K562 (cell line): ENCODE results near the gene ZC3H13. TPM values are rescaled to one million over a fixed set of nuclear protein-coding genes. Genes with fewer than 3 reads are reported as not detected.

Source experiments
- ATAC-seq: fragments of 200-7000 bp; cut with Tn5 transposase; 3 replicates; pipeline ENCODE4 v1.9.1; 2020; ENCODE audit warnings: moderate library complexity
- BruUV-seq: library from RNA; stranded (reverse); fragments of 400-500 nt; replicated peaks from 2 replicates; lab custom pipeline; 2021; lab: Mats Ljungman, UMichigan
- CTCF ChIA-PET: fragments of 300-600 bp; formaldehyde crosslinking; extraction: SDS; loops from one replicate; lab custom pipeline; 2021; ENCODE audit warnings: low intra/inter-chr PET ratio; lab: Yijun Ruan, JAX
- POLR2A ChIA-PET: fragments of 300-600, 350-650 bp; sonication (Branson Sonifier 250); formaldehyde crosslinking; extraction: SDS; loops from one replicate; lab custom pipeline; 2021; ENCODE audit warnings: antibody characterized with exemption, inconsistent platforms; lab: Yijun Ruan, JAX
- DNase-seq, 4 experiments: peaks; one replicate each; pipeline versions ENCODE4 v3.0.0 to v3.0.0-alpha.2; 2011 to 2018; ENCODE audit warnings: low spot score in 3 of 4, mixed read lengths in 3 of 4; ENCODE audit errors: extremely low read depth in 1 of 4
- FAIRE-seq: peaks from 2 replicates; lab custom pipeline; 2011; peaks lifted over from hg19 to GRCh38; lab: Jason Lieb, UNC
- H2AFZ ChIP-seq: 2 replicates; pipeline ENCODE4 v1.6.0; 2011; ENCODE audit warnings: low read depth, low read length, control low read depth, inconsistent platforms
- H3K27ac ChIP-seq: fragments of 200-600 bp; 3 replicates; pipeline ENCODE4 v1.8.0; 2011; ENCODE audit warnings: low read depth, mild to moderate bottlenecking, control low read depth, inconsistent platforms, low read length, moderate library complexity, mixed read lengths; ENCODE audit errors: extremely low read depth
- H3K27me3 ChIP-seq, 2 experiments: fragments of 300-600 bp in 1 of 2; 2 replicates in 1 of 2; 3 replicates in 1 of 2; pipeline versions ENCODE4 v1.6.0 to v1.8.0; 2011; ENCODE audit warnings: inconsistent platforms in 2 of 2, low read length in 2 of 2, mild to moderate bottlenecking in 1 of 2, mixed read lengths in 1 of 2, moderate library complexity in 1 of 2; ENCODE audit not compliant: control insufficient read depth in 2 of 2, insufficient read depth in 2 of 2
- H3K36me3 ChIP-seq: fragments of 300-600 bp; 3 replicates; pipeline ENCODE4 v1.8.0; 2011; ENCODE audit warnings: mild to moderate bottlenecking, low read length, inconsistent platforms; ENCODE audit not compliant: control insufficient read depth, insufficient read depth
- H3K4me1 ChIP-seq, 2 experiments: fragments of 200-600 bp in 1 of 2; replicated peaks in 1 of 2; 2 replicates in 1 of 2; 3 replicates in 1 of 2; pipeline versions ENCODE4 v1.5.1 to v1.8.0; 2011; ENCODE audit warnings: inconsistent platforms in 2 of 2, low read length in 2 of 2, mild to moderate bottlenecking in 1 of 2, mixed read lengths in 1 of 2, moderate library complexity in 1 of 2; ENCODE audit not compliant: control insufficient read depth in 2 of 2, insufficient read depth in 2 of 2
- H3K4me2 ChIP-seq: 2 replicates; pipeline ENCODE4 v1.6.1; 2011; ENCODE audit warnings: low read length, control low read depth, inconsistent platforms, mixed read lengths; ENCODE audit not compliant: insufficient read depth
- H3K4me3 ChIP-seq: fragments of 200-600 bp; sonication (generic), shearing (Covaris generic); 2 replicates; pipeline ENCODE4 v1.5.1; 2016; ENCODE audit warnings: control low read depth, inconsistent platforms
- H3K79me2 ChIP-seq: fragments of 200-600 bp; 3 replicates; pipeline ENCODE4 v1.8.0; 2011; ENCODE audit warnings: low read length, inconsistent platforms; ENCODE audit not compliant: control insufficient read depth, insufficient read depth
- H3K9ac ChIP-seq, 2 experiments: 2 replicates each; pipeline versions ENCODE4 v1.6.0 to v1.6.1; 2011; ENCODE audit warnings: low read depth in 2 of 2, low read length in 2 of 2, control low read depth in 1 of 2, inconsistent platforms in 1 of 2, mild to moderate bottlenecking in 1 of 2, mixed read lengths in 1 of 2; ENCODE audit not compliant: insufficient read depth in 1 of 2
- H3K9me1 ChIP-seq: one replicate; pipeline ENCODE4 v1.6.0; 2011; ENCODE audit warnings: inconsistent platforms, mild to moderate bottlenecking, low read length, moderate library complexity; ENCODE audit not compliant: control insufficient read depth, insufficient read depth
- H3K9me3 ChIP-seq: replicated peaks from 2 replicates; pipeline ENCODE4 v1.5.1; 2011; ENCODE audit warnings: low read depth, low read length, inconsistent platforms; ENCODE audit not compliant: control insufficient read depth, insufficient read depth
- H4K20me1 ChIP-seq: replicated peaks from 2 replicates; pipeline ENCODE4 v1.6.1; 2011; ENCODE audit warnings: low read length, inconsistent platforms, mixed read lengths; ENCODE audit not compliant: control insufficient read depth, insufficient read depth
- ATF2 ChIP-seq: sonication (generic); formaldehyde crosslinking; IDR thresholded peaks from 2 replicates; pipeline ENCODE4 v1.8.1; 2022; ENCODE audit warnings: missing genetic modification reagents
- BDP1 ChIP-seq: IDR thresholded peaks from 3 replicates; pipeline ENCODE4 v1.6.1; 2011; ENCODE audit not compliant: insufficient read length, insufficient read depth
- C11orf30 ChIP-seq: fragments of 450-650 bp; IDR thresholded peaks from 2 replicates; pipeline ENCODE4 v1.6.1; 2016; ENCODE audit warnings: low read depth, mild to moderate bottlenecking
- CBX1 ChIP-seq: sonication (generic); IDR thresholded peaks from 2 replicates; pipeline ENCODE4 v1.6.1; 2016; ENCODE audit warnings: antibody characterized with exemption, low read depth, mild to moderate bottlenecking
- CEBPG ChIP-seq, 3 experiments: fragments of 200-800 bp in 1 of 3; sonication (Bioruptor generic) in 1 of 3; sonication (generic) in 1 of 3; formaldehyde crosslinking in 1 of 3; IDR thresholded peaks in 2 of 3; conservative IDR thresholded peaks in 1 of 3; 2 replicates each; pipeline versions ENCODE4 v1.6.1 to v1.8.0; 2016 to 2022; ENCODE audit warnings: missing compliant biosample characterization in 2 of 3, missing genetic modification characterization in 2 of 3, mild to moderate bottlenecking in 1 of 3, missing genetic modification reagents in 1 of 3
- HMG20B ChIP-seq: fragments of 250-450 bp; sonication (Bioruptor Pico); IDR thresholded peaks from 2 replicates; pipeline ENCODE4 v1.5.0; 2021; ENCODE audit warnings: mild to moderate bottlenecking
- IFI16 ChIP-seq: fragments of 250-450 bp; sonication (Bioruptor Pico); IDR thresholded peaks from 2 replicates; pipeline ENCODE4 v2.1.2; 2022; ENCODE audit warnings: mild to moderate bottlenecking, inconsistent platforms
- IRF2 ChIP-seq: sonication (generic); formaldehyde crosslinking; IDR thresholded peaks from 2 replicates; pipeline ENCODE4 v1.8.1; 2022; ENCODE audit warnings: mild to moderate bottlenecking, missing genetic modification reagents
- NCOA6 ChIP-seq: fragments of 450-650 bp; IDR thresholded peaks from 2 replicates; pipeline ENCODE4 v1.6.1; 2017; ENCODE audit warnings: mild to moderate bottlenecking
- RBM25 ChIP-seq: fragments of 200-400 bp; formaldehyde crosslinking; IDR thresholded peaks from 2 replicates; pipeline ENCODE4 v1.6.1; 2018; ENCODE audit warnings: low read length, low read depth, moderate library complexity; ENCODE audit not compliant: severe bottlenecking
- RBM34 ChIP-seq: fragments of 200-400 bp; formaldehyde crosslinking; IDR thresholded peaks from 2 replicates; pipeline ENCODE4 v1.6.1; 2018; ENCODE audit warnings: low read length, borderline replicate concordance; ENCODE audit not compliant: insufficient read depth
- THAP7 ChIP-seq: fragments of 250-450 bp; sonication (Bioruptor Pico); IDR thresholded peaks from 2 replicates; pipeline ENCODE4 v1.5.0; 2021
- TOE1 ChIP-seq, 2 experiments: fragments of 450-650 bp in 1 of 2; sonication (generic) in 1 of 2; formaldehyde crosslinking in 1 of 2; IDR thresholded peaks; 2 replicates each; pipeline versions ENCODE4 v1.7.1 to v1.8.0; 2016 to 2022; ENCODE audit warnings: borderline replicate concordance in 2 of 2, mild to moderate bottlenecking in 2 of 2, antibody characterized with exemption in 1 of 2, inconsistent platforms in 1 of 2, low read depth in 1 of 2, missing genetic modification reagents in 1 of 2, moderate library complexity in 1 of 2
- ZBED1 ChIP-seq: IDR thresholded peaks from 2 replicates; pipeline ENCODE4 v1.6.1; 2014
- ZC3H8 ChIP-seq: fragments of 450-650 bp; IDR thresholded peaks from 2 replicates; pipeline ENCODE4 v1.6.1; 2017
- ZFP36 ChIP-seq: fragments of 150-350 bp; IDR thresholded peaks from 2 replicates; pipeline ENCODE4 v1.6.1; 2018; ENCODE audit warnings: low read length, low read depth; ENCODE audit not compliant: partially characterized antibody
- ZNF444 ChIP-seq: fragments of 250-450 bp; sonication (Bioruptor Pico); IDR thresholded peaks from 2 replicates; pipeline ENCODE4 v1.4.0; 2020; ENCODE audit warnings: mild to moderate bottlenecking, moderate library complexity
- ZNF586 ChIP-seq: fragments of 450-650 bp; formaldehyde crosslinking; conservative IDR thresholded peaks from 2 replicates; pipeline ENCODE4 v1.4.0; 2020; ENCODE audit warnings: mild to moderate bottlenecking, moderate library complexity
- WGBS: fragments of 100-300 bp; shearing (Covaris generic); methylation state at CpG from one replicate; pipeline ENCODE4 v1.1.6; 2016; ENCODE audit warnings: low coverage, mixed read lengths; ENCODE audit not compliant: insufficient coverage; ENCODE audit errors: missing lambda C conversion rate; 5-methylcytosine and 5-hydroxymethylcytosine counted together
- in situ Hi-C: fragments of 300-500 bp; cut with MboI; formaldehyde crosslinking; loops from 4 replicates; pipeline ENCODE4 v1.15.0; 2018; ENCODE audit warnings: inconsistent platforms, mixed read lengths
- intact Hi-C: fragments of 100-400 bp; cut with micrococcal nuclease; formaldehyde crosslinking; loops from 2 replicates; pipeline ENCODE4 v1.14.2; 2022
- polyA plus RNA-seq, 8 experiments: library from polyadenylated mRNA; depleted of rRNA in 4 of 8; stranded (reverse) in 5 of 8; unstranded in 3 of 8; fragments of >200 nt; fragmentation: Nextera tagmentation in 2 of 8; fragmentation: Illumina TruSeq in 1 of 8; extraction: Ambion mirVana in 2 of 8; extraction: Trizol in 1 of 8; gene quantifications; 2 replicates each; pipeline versions ENCODE4 v1.2.1 to v1.2.3, GENCODE V29; 2011 to 2014; ENCODE audit warnings: inconsistent platforms in 1 of 8, missing spikeins in 1 of 8
- total RNA-seq, 7 experiments: library from RNA; depleted of rRNA in 6 of 7; stranded (reverse); fragments of >200 nt in 6 of 7; fragmentation: Illumina TruSeq in 2 of 7; extraction: Trizol in 2 of 7; gene quantifications; 2 replicates each; pipeline versions ENCODE4 v1.2.1 to v1.2.3, GENCODE V29; 2011 to 2021; ENCODE audit warnings: low replicate concordance in 1 of 7

The ZC3H13 gene
- total and polyA plus RNA-seq, 9 of the 15 experiments (the other 6 are each of a cell fraction or from before 2014, with no cell fraction given), result 4.9 to 27.6 (median 12.1) TPM

GRCh38 chr13:45909673-45910072 is 142.9 kb downstream of the ZC3H13 start:
- DNase-seq (no peak), FAIRE-seq (no peak), ATAC-seq (no peak)
- BruUV-seq, result no TSS peak
- no peaks in the 10 kb centered on the region for H3K9me3 ChIP-seq
- no peak overlapping the region for H2AFZ ChIP-seq
- WGBS, result 2% methylated on average over 5 of the region's 7 CpGs
- 0 out of 5 replicates have a peak, but pooled peaks cover 0 to 18% of the 10 kb centered on the region in 2 experiments for H3K27me3 ChIP-seq
- ChIA-PET POLR2A (no interaction called here), CTCF (no interaction called here)
- H3K36me3 ChIP-seq, result no peaks in the 10 kb centered on the region
- intact Hi-C loops (no loop called here), in situ Hi-C loops (no loop called here)
- no peaks in the 10 kb centered on the region for H4K20me1 ChIP-seq
- no peak overlapping the region for H3K9ac ChIP-seq
- no peak for TF ChIP-seq ATF2 (CRISPR knock-in tag)
- no peak for TF ChIP-seq ZNF444 (CRISPR knock-in tag)
- TF ChIP-seq HMG20B, result no peak
- TF ChIP-seq ZFP36, result no peak
- TF ChIP-seq RBM25, result no peak
- TF ChIP-seq NCOA6, result no peak
- TF ChIP-seq BDP1, result no peak
- no peak for TF ChIP-seq ZNF586 (CRISPR knock-in tag)
- TF ChIP-seq C11orf30, result no peak
- no peak for TF ChIP-seq ZC3H8
- TF ChIP-seq RBM34, result no peak
- TF ChIP-seq IRF2 (CRISPR knock-in tag), result no peak
- TF ChIP-seq TOE1 (IDR thresholded peaks at IDR 0.05; ENCODE audit: borderline replicate concordance), result no peak
- TF ChIP-seq TOE1 (CRISPR knock-in tag; IDR thresholded peaks at IDR 0.05; ENCODE audit: borderline replicate concordance, low read depth), result no peak
- no peak for TF ChIP-seq ZBED1
- no peak for TF ChIP-seq CEBPG (CRISPR knock-in tag; IDR thresholded peaks at IDR 0.05)
- no peak for TF ChIP-seq CEBPG (tag; conservative IDR thresholded peaks at IDR 0.05 in 1 of 2, IDR thresholded peaks at IDR 0.05 in 1 of 2)
- no peak for TF ChIP-seq CBX1
- TF ChIP-seq IFI16, result no peak
- no peak for TF ChIP-seq THAP7 (CRISPR knock-in tag)
- H3K9me1 ChIP-seq, result no peaks in the 10 kb centered on the region
- H3K4me1 ChIP-seq, result no peaks in the 10 kb centered on the region
- H3K27ac ChIP-seq, result no peak overlapping the region
- no peak overlapping the region for H3K4me2 ChIP-seq
- no peaks in the 10 kb centered on the region for H3K79me2 ChIP-seq
- no peak overlapping the region for H3K4me3 ChIP-seq
